Transverse colon (tissue), 3 donors: Measurements from ENCODE around the gene NT5C3B.
"Not testable (repeated sequence)": the region's sequence is repeated elsewhere in the genome, so short reads cannot be mapped to it uniquely, and the experiment has no call there.

ENCODE experiments used
- CTCF ChIP-seq, 5 experiments: fragments of 200-600 bp in 3 of 5; fragments of 450-650 bp in 2 of 5; sonication (generic) in 3 of 5; IDR thresholded peaks; 1 replicate in 2 of 5; 2 replicates in 3 of 5; pipeline ENCODE4 v1.5.1; 2016 to 2017; ENCODE audit warnings: antibody characterized with exemption in 5 of 5, inconsistent platforms in 3 of 5, mild to moderate bottlenecking in 2 of 5, moderate library complexity in 1 of 5
- EP300 ChIP-seq: sonication (generic); formaldehyde crosslinking; IDR thresholded peaks from one replicate; pipeline ENCODE4 v1.6.1; 2017; ENCODE audit warnings: antibody characterized with exemption, low read depth
- POLR2A ChIP-seq: fragments of 450-650 bp; IDR thresholded peaks from one replicate; pipeline ENCODE4 v1.6.1; 2016; ENCODE audit warnings: antibody characterized with exemption, mild to moderate bottlenecking, moderate library complexity

GRCh38 chr17:41776262-41776900 lies 59.7 kb downstream of the NT5C3B start:
- not testable (repeated sequence) for TF ChIP-seq POLR2A; EP300; CTCF (IDR thresholded peaks at IDR 0.05)
